ENCODE data around the gene ZNF385B. TPM values are rescaled to one million over a fixed set of nuclear protein-coding genes. Genes with fewer than 3 reads are reported as not detected.

The ZNF385B gene
- total RNA-seq, 1 experiment from 2014 or later = 0.57 TPM

DNA sequence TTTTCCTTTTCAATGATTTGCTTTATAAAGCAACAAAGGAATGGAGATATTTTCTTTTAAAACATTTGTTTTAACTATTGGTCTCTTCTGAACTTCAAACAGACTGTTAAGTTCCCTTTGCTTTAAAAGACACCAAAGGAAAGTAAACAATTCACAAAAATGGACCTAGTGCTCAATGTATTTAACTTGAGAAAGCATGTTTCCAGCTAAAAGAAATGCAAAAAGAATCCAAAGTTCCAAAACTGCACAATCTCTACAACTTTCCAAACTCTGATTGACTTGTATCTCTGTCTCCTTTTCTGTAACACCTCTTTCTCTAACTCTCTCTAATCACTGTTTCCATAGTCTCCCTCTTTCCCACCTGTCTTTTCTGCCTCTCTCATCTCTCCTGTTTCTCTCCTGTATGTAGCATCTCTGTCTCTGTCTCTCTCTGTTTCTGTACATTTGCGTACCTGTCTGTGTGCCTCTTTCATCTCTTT, 301.1 kb downstream of the ZNF385B start:
- H3K27me3 Mint-ChIP-seq (ENCODE audit: unreplicated experiment) = no peaks in the 10 kb centered on the region
- H3K4me3 Mint-ChIP-seq (ENCODE audit: low read depth, unreplicated experiment) = no peak overlapping the region
- H3K9me3 Mint-ChIP-seq (ENCODE audit: low read depth, unreplicated experiment) = no peaks in the 10 kb centered on the region
- DNase-seq = no peak
- peaks cover 5% of the 10 kb centered on the region for H3K4me1 Mint-ChIP-seq (ENCODE audit: low read depth, unreplicated experiment)
- no TSS peak for BruUV-seq (replicated peaks)
- intact Hi-C loops (cut with micrococcal nuclease; ENCODE audit: unreplicated experiment) = no loop called here
- CTCF ChIA-PET = no interaction called here
- TF ChIP-seq, protein P1, sequence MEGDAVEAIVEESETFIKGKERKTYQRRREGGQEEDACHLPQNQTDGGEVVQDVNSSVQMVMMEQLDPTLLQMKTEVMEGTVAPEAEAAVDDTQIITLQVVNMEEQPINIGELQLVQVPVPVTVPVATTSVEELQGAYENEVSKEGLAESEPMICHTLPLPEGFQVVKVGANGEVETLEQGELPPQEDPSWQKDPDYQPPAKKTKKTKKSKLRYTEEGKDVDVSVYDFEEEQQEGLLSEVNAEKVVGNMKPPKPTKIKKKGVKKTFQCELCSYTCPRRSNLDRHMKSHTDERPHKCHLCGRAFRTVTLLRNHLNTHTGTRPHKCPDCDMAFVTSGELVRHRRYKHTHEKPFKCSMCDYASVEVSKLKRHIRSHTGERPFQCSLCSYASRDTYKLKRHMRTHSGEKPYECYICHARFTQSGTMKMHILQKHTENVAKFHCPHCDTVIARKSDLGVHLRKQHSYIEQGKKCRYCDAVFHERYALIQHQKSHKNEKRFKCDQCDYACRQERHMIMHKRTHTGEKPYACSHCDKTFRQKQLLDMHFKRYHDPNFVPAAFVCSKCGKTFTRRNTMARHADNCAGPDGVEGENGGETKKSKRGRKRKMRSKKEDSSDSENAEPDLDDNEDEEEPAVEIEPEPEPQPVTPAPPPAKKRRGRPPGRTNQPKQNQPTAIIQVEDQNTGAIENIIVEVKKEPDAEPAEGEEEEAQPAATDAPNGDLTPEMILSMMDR (IDR thresholded peaks at IDR 0.05; ENCODE audit: unreplicated experiment) = no peak
- no peak overlapping the region for H3K27ac Mint-ChIP-seq (ENCODE audit: unreplicated experiment)
- H3K36me3 Mint-ChIP-seq (ENCODE audit: insufficient read depth, unreplicated experiment) = no peaks in the 10 kb centered on the region

- TF ChIP-seq, protein P1 (IDR thresholded peaks at IDR 0.05; ENCODE audit: unreplicated experiment) = no peak
- BruUV-seq (replicated peaks) = no TSS peak
- CTCF ChIA-PET = no interaction called here
- no peaks in the 10 kb centered on the region for H3K27me3 Mint-ChIP-seq (ENCODE audit: unreplicated experiment)
- peaks cover 5% of the 10 kb centered on the region for H3K4me1 Mint-ChIP-seq (ENCODE audit: low read depth, unreplicated experiment)
- H3K36me3 Mint-ChIP-seq (ENCODE audit: insufficient read depth, unreplicated experiment) = no peaks in the 10 kb centered on the region
- intact Hi-C loops (cut with micrococcal nuclease; ENCODE audit: unreplicated experiment) = no loop called here
- H3K27ac Mint-ChIP-seq (ENCODE audit: unreplicated experiment) = no peak overlapping the region
- no peaks in the 10 kb centered on the region for H3K9me3 Mint-ChIP-seq (ENCODE audit: low read depth, unreplicated experiment)
- no peak overlapping the region for H3K4me3 Mint-ChIP-seq (ENCODE audit: low read depth, unreplicated experiment)
- DNase-seq = no peak
These were observed 302.2 kb downstream of the ZNF385B start for GRCh38 chr2:179559108-179559806.

GRCh38 chr2:179558010-179558934, 303.1 kb downstream of the ZNF385B start:
- no peak for DNase-seq
- no peaks in the 10 kb centered on the region for H3K36me3 Mint-ChIP-seq (ENCODE audit: insufficient read depth, unreplicated experiment)
- no peak overlapping the region for H3K27ac Mint-ChIP-seq (ENCODE audit: unreplicated experiment)
- no peak overlapping the region for H3K4me3 Mint-ChIP-seq (ENCODE audit: low read depth, unreplicated experiment)
- H3K4me1 Mint-ChIP-seq (ENCODE audit: low read depth, unreplicated experiment) = peaks cover 5% of the 10 kb centered on the region
- BruUV-seq (replicated peaks) = no TSS peak
- CTCF ChIA-PET = no interaction called here
- H3K27me3 Mint-ChIP-seq (ENCODE audit: unreplicated experiment) = no peaks in the 10 kb centered on the region
- no peaks in the 10 kb centered on the region for H3K9me3 Mint-ChIP-seq (ENCODE audit: low read depth, unreplicated experiment)
- TF ChIP-seq, protein P1 (IDR thresholded peaks at IDR 0.05; ENCODE audit: unreplicated experiment) = no peak
- intact Hi-C loops (cut with micrococcal nuclease; ENCODE audit: unreplicated experiment) = no loop called here

DNA sequence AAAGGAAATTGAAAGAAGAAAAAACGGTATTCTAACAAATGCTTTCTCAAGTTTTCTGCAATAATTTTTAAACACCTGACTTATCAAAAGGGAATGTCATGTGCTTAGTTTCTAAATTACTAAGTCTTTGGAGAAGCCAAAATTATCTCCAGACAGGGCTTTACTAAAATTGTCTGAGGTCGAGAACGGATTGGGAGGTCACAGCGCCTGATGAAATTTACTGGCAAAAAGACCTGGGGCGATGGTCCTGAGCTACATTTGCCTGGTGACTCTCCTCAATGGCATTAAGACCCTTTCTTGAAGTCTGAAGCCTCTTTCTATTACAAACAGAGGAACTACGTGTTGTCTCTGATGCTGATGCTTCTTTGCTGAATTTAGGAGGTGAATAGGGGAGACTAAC, 305.0 kb downstream of the ZNF385B start:
- Mint-ChIP-seq H3K27ac (ENCODE audit: unreplicated experiment) (no peak overlapping the region), H3K36me3 (ENCODE audit: insufficient read depth, unreplicated experiment) (no peaks in the 10 kb centered on the region), H3K4me1 (ENCODE audit: low read depth, unreplicated experiment) (peaks cover 5% of the 10 kb centered on the region), H3K27me3 (ENCODE audit: unreplicated experiment) (no peaks in the 10 kb centered on the region), H3K4me3 (ENCODE audit: low read depth, unreplicated experiment) (no peak overlapping the region), H3K9me3 (ENCODE audit: low read depth, unreplicated experiment) (no peaks in the 10 kb centered on the region)
- intact Hi-C loops (cut with micrococcal nuclease; ENCODE audit: unreplicated experiment) = no loop called here
- no TSS peak for BruUV-seq (replicated peaks)
- DNase-seq = no peak
- CTCF ChIA-PET = no interaction called here
- TF ChIP-seq, protein P1 (IDR thresholded peaks at IDR 0.05; ENCODE audit: unreplicated experiment) = no peak

All from Calu3 (cell line).